ENCODE results near the gene PPP6R2. TPM values are rescaled to one million over a fixed set of nuclear protein-coding genes. Genes with fewer than 3 reads are reported as not detected.

Gene PPP6R2
- total and polyA plus RNA-seq, 9 of the 15 experiments (the other 6 are each of a cell fraction or from before 2014, with no cell fraction given): 0.32 to 39.8 (median 21.4) TPM

- TF ChIP-seq ATF2 (CRISPR knock-in tag; IDR thresholded peaks at IDR 0.05) (no peak), FOXA1 (IDR thresholded peaks at IDR 0.05; ENCODE audit: borderline replicate concordance) (no peak), ZNF395 (CRISPR knock-in tag; IDR thresholded peaks at IDR 0.05) (no peak), USF1 (CRISPR knock-in tag; IDR thresholded peaks at IDR 0.05) (no peak), ZNF224 (CRISPR knock-in tag; IDR thresholded peaks at IDR 0.05) (no peak), ZNF740 (CRISPR knock-in tag; IDR thresholded peaks at IDR 0.05) (no peak), ZNF740 (tag; IDR thresholded peaks at IDR 0.05) (no peak), HMGXB4 (CRISPR knock-in tag; IDR thresholded peaks at IDR 0.05) (no peak), SMAD4 (CRISPR knock-in tag; conservative IDR thresholded peaks at IDR 0.05) (peak; percentile 73; the same call in 1 of the 2 replicates), SFPQ (IDR thresholded peaks at IDR 0.05; ENCODE audit: low read depth, low read length) (no peak), RAD51 (IDR thresholded peaks at IDR 0.05; ENCODE audit: borderline replicate concordance, low read depth) (no peak), SNIP1 (IDR thresholded peaks at IDR 0.05; ENCODE audit: low read depth) (no peak), CREM (IDR thresholded peaks at IDR 0.05; ENCODE audit: low read depth) (no peak), TCF15 (CRISPR knock-in tag; IDR thresholded peaks at IDR 0.05) (no peak), SREBF2 (CRISPR knock-in tag; IDR thresholded peaks at IDR 0.05) (no peak), NFXL1 (CRISPR knock-in tag; IDR thresholded peaks at IDR 0.05) (no peak), NR1H2 (CRISPR knock-in tag; IDR thresholded peaks at IDR 0.05) (no peak), ZNF263 (CRISPR knock-in tag; IDR thresholded peaks at IDR 0.05; ENCODE audit: borderline replicate concordance) (no peak)
These were observed 28.5 kb upstream of the PPP6R2 start (continued) for GRCh38 chr22:50314455-50315288.
